ENCODE data around the gene RNF19B.
"Not testable (repeated sequence)": the region's sequence is repeated elsewhere in the genome, so short reads cannot be mapped to it uniquely, and the experiment has no call there.

Gene RNF19B

DNA sequence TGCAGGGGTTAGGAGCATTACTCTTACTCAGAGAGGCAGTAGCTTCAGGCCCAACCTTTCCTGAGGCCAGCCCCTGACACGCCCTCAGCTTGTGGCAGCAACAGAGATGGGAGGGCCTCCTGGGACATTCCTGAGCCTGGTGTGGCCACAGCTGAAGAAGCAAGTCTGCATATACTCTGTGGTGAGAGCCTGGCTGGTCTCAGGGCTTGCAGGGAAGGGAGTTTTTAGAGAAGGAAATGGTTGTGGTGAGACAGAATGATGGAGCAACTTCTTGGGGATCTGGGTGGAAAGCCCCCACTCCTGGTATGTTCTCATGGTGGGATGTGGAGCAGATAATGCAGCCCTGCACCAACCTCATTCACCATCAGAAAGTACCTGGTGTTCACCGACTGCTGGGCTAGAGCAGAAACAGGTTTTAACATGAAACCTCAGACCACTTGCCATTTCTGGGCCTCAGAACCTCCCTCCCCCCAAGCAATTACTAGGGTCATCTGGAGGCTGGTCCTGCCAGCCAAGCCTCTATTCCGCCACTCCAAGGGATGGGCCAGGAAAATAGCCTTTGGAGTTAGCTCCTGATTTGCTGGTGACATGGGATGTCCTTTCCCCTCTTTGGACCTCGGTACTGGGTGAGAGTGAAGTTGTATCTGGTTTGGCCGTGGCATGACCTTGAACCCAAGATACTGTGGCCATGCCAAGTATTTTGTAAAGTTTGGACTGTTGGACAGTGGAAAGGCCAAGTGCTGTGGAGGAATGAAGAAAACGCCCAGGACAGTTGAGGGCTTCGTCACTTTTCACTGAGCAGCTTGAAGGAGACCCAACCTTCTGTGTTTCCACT is 28.1 kb upstream of the RNF19B start:
- no peak for DNase-seq

DNA sequence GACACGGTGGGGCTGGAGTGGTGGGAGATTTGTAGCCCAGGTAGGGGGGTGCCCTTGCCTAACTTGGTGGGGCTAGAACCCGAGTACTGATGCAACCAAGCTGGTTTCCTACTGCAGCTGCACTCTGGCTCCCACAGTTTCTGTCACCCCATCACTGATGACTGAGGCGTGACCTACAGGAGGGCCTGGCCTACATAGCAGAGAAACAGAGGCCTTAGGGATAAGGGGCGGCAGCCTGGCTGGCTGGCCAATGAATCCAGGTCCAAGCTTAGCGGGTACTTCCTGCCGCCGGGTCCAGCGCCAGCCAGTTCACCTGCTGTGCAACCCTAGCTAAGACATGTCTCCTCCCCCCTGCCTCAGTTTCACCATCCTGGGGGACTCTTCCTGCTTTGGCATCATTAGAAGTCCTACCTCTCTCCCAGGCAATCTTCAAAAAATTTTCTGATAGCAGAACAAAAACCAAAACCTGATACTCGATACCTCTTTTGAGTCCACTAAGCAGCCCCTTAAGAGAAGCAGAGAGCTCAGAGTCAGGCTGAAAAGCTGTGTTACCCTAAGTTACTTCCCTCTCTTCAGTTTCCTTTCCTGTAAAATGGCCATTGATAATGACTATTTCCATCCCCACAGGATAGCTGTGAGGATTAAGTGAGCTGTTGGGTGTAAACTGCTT is 27.3 kb upstream of the RNF19B start:
- DNase-seq, result no peak

DNA sequence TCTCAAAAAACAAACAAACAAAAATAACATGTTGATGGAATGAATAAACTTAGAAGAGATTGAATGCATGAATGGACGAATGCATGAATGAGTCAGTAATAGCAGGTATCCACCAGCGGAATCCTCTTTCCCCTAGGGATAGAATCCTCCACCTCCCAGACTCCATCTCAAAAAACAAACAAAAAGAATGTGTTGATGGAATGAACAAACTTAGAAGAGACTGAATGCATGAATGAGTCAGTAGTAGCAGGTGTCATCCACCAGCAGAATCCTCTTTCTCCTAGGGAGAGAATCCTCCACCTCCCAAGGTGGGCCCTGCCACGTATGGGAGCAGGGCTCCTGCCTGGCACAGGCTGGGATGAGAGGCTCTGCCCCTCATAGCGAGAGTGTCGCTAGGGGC is 26.8 kb upstream of the RNF19B start:
- no peak for DNase-seq

DNA sequence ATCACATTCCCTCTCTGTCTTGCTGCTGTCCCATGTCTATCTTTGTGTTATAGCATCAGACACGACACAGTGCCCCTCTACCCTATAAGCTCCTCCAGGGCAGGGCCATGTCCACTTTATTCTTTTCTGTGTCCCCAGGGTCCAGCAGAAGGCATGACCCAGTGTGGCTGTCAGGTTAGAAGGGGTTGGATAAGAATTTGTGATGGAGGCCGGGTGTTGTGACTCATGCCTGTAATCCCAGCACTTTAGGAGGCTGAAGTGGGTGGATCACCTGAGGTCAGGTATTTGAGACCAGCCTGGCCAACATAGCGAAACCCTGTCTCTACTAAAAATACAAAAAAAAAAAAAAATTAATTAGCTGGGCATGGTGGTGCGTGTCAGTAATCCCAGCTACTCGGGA is 26.3 kb upstream of the RNF19B start:
- no peak for DNase-seq

DNA sequence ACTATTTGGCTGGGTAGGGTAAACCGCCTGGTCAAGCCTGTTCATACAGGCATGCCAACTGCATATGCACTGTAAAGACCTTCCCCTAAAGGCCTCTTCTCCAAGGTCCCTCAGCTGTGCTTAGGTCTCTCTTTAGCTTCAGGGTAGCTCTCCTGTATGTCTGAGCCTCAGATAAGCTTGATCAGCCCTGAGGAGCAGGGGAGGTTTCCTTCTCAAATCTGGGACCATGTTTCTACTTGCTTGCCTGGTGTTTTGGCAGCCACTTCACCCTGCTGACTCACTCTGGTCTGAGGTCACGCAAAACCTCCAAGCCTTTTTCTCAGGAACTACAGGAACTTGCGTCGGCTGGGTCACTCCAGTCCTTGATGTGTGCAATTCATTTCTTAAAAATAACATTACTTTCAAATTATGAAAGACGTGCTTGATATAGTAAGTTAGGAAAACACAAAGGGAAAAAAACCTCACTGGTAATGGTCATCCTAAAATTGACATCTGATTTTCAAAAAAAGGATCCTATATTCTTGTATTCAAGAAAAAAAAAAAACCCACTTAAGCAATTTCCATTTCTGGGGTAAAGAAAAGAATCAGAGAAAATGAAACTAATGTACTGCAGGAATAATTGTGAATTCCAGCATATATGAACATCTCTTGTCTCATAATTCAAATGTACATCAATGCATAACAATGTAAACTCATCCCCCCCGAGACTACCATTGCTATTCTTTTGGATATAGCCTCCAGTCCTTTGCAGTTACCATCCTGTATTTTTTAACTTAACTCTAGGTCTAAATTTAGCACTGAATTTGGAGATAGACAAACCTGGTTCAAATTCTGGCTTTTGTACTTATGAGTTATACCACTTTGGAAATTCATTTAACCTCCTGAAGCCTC is 24.8 kb upstream of the RNF19B start:
- no peak for DNase-seq

DNA sequence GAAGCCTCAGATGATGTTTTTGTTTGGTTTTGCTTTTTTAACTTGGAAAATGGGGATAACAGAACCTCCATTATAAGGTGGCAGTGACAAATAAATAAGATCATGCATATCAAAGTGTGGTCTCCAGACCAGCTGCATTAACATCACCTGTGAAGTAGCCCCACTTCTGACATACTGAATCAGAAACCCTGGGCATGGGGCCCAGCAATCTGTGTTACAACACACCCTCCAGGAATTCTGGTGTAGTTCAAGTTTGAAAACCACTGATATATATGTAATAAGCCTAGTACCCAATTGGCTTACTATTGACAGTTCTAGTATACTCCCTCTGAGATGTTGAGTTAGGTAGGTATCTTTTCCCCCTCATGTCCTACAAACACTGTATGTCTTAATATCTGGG is 24.1 kb upstream of the RNF19B start:
- DNase-seq, result no peak

DNA sequence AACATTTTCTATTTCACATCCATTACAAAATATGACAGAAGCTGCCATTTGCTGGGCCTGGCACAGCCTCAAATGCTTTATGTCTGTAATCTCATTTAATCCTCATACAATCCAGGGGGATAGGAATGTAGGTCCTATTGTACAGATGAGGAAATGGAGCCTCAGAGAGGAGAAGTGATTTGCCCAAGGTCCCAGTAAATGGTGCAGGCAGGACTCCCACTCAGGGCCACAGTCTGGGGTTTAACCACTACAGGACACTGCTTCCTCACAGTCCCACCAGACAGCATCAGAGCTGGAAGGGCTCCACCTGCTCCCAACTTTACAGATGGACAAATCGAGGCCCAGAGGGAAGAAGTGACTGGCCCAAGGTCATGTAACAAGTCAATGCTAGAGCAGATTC is 20.6 kb upstream of the RNF19B start:
- DNase-seq, result no peak

DNA sequence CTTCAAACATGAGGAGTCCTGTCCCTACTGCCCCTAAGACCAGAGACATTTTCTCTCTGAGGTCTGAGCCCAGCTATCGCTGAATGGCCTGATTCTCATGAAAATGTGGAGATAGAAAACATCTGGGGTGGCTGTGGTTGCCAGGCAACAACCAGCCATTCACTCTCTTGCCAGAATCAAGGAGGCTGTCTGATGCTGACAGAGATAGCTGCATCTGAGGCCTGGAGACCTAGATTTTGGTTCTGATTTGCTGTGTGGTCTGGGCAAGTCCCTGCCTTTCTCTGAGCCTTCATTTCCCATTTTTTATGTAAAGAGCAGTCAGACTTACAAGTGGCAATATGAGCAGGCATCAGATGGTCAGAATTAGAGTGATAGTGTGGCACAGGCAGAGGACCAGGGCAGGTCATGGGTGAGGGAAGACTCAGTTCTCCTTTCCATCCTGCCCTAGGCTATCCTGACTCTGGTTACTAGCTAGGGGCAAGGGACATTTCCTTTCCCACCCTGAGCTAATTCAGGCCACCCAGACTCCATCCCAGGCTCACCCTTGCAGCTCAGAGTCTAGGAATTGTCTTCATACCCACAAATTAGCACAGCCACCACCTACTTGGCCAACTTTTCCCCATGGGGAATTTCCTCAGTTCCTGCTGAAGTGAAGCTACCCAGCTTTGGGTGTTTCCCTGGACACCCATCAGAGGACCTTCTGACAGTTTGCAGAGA is 20.0 kb upstream of the RNF19B start:
- DNase-seq, result no peak

DNA sequence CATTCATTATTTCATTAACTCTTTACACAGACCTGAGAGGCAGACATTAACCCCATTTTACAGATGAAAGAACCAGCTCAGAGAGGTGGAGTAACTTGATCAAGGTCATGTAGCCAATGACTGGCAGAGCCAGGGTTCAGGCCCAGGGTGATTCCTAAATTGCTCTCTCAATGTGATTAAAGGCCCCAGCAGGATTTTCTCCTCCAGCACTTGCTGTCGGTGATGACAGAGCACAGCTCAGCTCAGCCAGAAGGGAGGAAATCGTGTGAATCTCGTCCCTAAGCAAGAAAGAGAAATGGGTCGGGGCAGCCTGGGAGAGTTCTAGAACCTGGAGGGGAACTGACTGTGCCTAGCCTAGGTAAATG is 19.5 kb upstream of the RNF19B start:
- no peak for DNase-seq

DNA sequence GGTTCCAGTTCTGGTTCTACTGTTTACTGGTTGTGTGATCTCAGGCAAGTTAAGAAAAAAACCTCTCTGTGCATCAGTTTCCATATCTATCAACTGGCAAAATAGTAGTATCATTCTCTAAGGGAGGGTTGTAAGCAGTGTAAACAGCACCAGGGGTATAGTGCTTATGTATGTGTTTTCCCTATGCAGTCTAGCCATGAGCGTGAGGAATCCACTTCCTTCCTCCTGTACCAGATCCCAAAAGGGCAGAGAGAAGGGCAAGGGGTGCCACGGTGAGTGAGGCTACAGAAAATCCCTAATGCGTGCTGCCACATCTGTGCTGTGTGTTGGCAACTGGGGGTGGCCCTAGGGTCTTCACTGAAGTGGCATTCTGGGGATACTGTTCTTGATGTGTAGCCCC is 18.4 kb upstream of the RNF19B start:
- DNase-seq, result no peak

DNA sequence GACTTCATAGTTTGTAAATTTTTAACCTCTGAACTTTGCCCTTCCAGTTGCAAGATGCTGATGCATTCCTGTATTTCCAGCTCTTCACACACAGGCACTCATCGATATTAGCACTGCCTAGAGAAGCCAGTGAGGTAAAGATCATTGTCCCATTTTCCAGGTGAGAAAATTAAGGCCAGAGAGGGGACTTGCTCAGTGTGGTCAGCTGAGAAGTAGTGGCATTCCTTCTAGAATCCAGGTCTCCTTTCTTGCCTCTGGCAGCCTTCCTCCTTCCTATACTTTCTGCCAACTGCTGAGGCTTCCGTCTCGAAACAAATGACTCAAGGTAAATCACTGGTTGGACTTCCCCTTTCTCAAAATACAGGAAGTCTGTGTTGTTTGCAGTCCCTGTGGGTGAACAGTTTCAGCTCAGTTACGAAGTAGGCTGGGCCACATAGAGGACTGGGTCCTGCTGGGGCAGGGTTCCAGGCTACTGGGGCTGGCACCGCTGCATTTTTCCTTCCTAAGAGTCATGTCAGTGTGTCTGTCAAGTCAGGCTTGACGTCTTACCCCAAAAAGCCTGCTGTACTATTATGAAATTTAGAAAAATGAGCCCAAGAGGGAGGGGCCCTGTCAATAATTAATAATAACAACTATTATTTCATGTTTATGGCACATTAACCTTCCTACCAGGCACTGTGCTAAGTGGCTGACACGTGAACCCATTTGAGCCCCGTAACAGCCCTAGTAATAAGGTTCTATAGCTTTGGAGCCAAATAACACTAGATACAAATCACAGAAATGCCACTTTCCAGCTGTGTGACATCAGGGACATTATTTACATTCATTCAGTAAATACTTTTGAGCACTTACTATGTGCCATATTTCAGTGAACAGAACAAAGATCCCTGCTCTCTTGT is 16.6 kb upstream of the RNF19B start:
- no peak for DNase-seq

DNA sequence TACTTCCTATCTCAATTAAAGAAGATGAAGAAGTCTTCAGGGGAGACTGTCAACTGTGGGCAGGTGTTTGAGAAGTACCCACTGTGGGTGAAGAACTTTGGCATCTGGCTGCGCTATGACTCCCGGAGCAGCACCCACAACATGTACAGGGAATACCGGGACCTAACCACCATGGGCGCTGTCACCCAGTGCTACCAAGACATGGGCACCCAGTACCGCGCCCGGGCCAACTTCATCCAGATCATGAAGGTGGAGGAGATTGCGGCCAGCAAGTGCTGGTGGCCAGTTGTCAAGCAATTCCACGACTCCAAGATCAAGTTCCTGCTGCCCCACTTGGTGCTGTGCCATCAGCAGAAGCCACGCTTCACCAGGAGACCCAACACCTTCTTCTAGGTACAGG is 15.5 kb upstream of the RNF19B start:
- no peak for DNase-seq

DNA sequence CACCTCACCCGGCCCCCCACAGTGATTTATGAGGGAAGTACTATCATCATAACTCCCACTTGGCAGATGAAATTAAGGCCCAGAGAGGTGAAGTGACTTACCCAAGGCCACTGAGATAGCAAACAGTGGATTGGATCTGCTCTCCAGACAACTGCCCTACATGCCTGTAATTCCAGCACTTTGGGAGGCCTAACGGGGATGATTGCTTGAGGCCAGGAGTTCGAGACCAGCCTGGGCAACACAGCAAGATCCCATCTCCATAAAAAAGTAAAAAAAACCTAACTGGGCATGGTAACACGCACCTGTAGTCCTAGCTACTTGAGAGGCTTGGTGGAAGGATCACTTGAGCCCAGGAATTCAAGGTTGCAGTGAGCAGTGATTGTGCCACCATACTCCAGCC is 14.2 kb upstream of the RNF19B start:
- DNase-seq, result no peak

DNA sequence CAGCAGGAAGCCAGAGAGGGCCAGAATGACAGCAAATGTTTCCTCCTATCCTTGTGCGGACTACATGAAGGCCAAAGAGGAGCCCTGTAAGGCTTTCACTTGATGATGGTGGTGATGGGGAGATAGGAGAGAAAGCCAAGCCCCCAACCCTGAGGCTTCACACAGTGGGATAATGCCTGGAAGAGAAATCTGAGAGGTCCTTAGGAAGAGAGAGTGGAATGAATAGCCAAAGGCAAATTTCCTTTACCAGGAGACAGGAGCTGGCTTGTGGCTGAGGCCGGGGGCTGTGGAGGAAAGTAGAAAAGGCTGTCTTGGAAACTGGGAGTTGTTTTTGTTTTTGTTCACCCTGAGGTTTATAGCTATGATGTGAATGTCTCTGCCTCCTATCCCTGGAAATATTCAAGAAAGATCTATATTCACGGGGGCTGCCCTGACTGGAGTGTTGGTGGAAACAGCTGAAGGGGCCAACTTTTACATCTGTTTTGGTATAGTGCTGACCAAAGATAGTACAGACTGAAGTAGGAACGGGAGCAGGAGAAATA is 13.0 kb upstream of the RNF19B start:
- no peak for DNase-seq

DNA sequence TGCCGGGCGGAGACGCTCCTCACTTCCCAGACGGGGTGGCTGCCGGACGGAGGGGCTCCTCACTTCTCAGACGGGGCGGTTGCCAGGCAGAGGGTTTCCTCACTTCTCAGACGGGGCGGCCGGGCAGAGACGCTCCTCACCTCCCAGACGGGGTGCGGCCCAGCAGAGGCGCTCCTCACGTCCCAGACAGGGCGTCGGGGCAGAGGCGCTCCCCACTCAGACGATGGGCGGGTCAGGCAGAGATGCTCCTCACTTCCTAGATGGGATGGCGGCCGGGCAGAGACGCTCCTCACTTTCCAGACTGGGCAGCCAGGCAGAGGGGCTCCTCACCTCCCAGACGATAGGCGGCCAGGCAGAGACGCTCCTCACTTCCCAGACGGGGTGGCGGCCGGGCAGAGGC is 10.4 kb upstream of the RNF19B start:
- DNase-seq, result not testable (repeated sequence)

DNA sequence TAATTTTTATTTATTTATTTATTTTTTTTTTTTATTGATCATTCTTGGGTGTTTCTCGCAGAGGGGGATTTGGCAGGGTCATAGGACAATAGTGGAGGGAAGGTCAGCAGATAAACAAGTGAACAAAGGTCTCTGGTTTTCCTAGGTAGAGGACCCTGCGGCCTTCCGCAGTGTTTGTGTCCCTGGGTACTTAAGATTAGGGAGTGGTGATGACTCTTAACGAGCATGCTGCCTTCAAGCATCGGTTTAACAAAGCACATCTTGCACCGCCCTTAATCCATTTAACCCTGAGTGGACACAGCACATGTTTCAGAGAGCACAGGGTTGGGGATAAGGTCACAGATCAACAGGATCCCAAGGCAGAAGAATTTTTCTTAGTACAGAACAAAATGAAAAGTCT is 8.8 kb upstream of the RNF19B start:
- not testable (repeated sequence) for DNase-seq

DNA sequence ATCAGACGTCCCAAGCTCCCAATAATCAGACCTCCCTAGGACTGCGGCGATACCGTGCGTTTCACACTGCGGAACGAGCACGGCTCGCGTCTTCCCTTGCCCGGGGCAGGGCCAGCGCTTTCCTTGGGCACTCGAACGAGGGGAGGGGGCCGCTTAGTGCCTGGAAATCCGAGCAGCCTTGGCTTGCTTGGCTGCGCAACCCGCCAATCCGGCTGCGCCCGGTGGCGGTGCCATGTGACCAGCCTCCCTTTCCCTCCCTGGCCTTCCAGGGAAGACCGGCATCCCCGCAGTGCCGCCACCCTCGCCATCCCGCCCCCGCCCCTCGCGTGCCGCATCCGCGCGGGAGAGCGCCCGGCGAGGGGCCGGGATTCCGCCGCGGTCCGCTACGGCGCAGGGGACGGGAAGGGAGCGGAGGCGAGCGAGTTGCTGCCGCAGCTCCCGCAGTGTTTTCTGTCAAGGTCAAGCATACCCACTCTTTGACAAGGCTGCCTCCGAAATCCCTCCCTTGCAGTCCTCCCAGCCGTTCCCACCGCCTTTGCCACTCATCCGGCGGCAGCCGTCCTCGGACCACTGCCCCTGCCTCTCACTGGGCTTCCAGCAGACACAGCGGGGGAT is 8.3 kb upstream of the RNF19B start:
- DNase-seq, result peak; percentile 91

DNA sequence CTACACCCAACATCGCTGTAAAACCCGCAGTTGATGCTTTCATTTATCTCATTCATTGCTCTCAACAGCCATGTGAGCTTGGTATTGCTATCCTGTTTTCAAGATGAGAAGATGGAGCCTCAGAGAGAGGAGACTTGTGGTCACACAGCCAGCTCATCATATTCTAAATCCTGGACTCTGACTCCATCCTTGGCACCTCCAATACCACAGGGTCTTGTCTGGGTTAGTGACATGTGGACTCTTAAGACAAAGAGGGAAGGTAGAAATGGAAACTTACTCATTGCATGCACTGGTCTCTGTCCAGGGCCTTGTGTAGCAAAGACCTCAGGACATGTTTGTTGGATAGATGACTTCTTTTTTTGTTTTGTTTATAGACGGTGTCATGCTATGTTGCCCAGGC is 7.0 kb upstream of the RNF19B start:
- DNase-seq, result no peak

DNA sequence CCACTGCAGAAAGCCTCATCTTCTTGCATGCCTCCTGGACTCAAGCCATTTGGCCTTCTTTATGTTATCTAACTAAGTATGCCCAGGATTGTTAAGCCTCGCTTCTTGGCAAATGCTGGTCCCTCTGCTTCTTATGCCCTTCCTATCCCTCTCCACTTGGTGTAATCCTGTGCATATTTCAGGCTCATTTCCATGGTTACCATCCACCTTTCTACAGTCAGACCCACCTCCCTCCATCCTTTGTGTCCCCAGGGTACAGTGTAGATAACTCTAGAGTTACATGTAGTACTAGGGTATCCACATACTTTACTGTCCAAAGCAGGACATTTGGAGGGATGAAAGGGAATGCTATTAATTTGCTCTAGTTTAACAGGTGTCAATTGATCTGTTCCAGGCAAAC is 6.5 kb upstream of the RNF19B start:
- no peak for DNase-seq

DNA sequence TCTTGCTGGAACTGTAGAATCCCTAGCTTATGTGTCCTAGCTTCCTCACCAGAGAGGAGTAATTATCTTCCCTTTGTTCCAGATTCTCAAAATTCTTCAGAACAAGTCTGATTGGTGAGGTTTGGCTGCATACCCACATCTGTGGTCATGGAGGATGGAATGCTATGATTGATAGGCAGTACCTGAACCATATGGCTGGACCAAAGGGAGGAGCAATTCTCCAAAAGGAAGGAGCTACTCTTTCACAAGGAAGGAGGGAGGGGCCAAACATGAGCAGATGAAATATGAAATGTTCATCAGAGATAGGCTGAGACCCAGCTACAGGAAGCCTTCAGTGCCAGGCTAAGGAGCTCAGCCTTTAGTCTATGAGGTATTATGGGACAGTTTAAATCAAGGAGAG is 5.0 kb upstream of the RNF19B start:
- no peak for DNase-seq

DNA sequence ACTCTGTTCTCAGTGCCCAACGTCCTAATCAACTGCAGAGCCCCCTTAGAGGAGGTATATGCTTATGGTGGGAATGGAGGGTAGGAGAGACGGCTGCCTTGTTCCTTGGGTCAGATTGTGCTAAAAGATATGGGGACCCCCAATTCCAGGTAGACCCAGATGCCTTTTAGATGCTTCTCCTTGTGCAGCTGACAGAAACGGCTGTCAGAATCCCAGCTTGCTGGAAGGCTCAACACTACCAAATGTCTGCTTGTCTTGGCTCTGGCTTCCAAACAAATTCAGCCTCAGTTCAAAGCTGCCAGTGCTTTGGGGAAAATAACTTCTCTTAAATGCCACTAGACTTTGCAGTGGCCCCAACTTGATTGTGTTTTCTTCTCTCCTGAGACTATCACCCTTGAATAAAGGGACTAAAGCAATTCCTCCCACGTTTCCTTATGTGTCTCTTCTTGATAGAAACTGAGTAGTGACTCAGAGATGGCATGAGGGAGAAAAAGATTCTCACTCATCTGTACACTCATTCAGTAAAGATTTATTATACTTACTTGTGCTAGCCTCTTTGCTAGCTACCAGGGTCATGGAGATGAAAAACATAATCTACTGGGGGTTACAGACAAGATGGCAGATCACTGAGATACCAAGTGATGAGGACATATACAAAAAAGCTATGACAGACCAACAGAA is 3.4 kb upstream of the RNF19B start:
- no peak for DNase-seq
